Heart left ventricle (tissue), 16 donors: ENCODE results near the gene SLC17A8. TPM values are rescaled to one million over a fixed set of nuclear protein-coding genes. Genes with fewer than 3 reads are reported as not detected.

Experiments used
- ATAC-seq, 4 donors: fragments of 200-7000 bp; cut with Tn5 transposase; one replicate each; pipeline ENCODE4 v1.9.1; 2020 to 2022; ENCODE audit warnings: moderate library complexity in 4 of 4, mild to moderate bottlenecking in 3 of 4, moderate number of reproducible peaks in 1 of 4
- DNase-seq, 5 donors: peaks; one replicate each; pipeline ENCODE4 v3.0.0-alpha.2; 2020
- H3K27ac ChIP-seq, 12 donors: fragments of 200-600 bp; sonication (generic) in 4 of 12; one replicate each; pipeline versions ENCODE4 v1.5.0 to v1.8.0; 2016 to 2022; ENCODE audit warnings: mild to moderate bottlenecking in 2 of 12
- H3K27me3 ChIP-seq, 9 donors: fragments of 200-600 bp; sonication (generic) in 2 of 9; one replicate each; pipeline versions ENCODE4 v1.5.1 to v1.8.0; 2016 to 2022; ENCODE audit warnings: mild to moderate bottlenecking in 3 of 9
- H3K36me3 ChIP-seq, 9 donors: fragments of 200-600 bp; sonication (generic) in 2 of 9; one replicate each; pipeline versions ENCODE4 v1.5.0 to v1.8.0; 2018 to 2022; ENCODE audit warnings: mild to moderate bottlenecking in 2 of 9
- H3K4me1 ChIP-seq, 12 donors: fragments of 200-600 bp; sonication (generic) in 4 of 12; one replicate each; pipeline versions ENCODE4 v1.5.0 to v1.8.0; 2016 to 2022; ENCODE audit warnings: mild to moderate bottlenecking in 3 of 12
- H3K4me3 ChIP-seq, 12 donors: fragments of 200-600 bp; sonication (generic) in 4 of 12; one replicate each; pipeline versions ENCODE4 v1.5.0 to v1.8.0; 2017 to 2022; ENCODE audit warnings: mild to moderate bottlenecking in 9 of 12, moderate library complexity in 4 of 12
- H3K9me3 ChIP-seq, 12 donors: fragments of 200-600 bp; sonication (generic) in 4 of 12; one replicate each; pipeline versions ENCODE4 v1.5.0 to v1.8.0; 2016 to 2022; ENCODE audit warnings: mild to moderate bottlenecking in 1 of 12
- CTCF ChIP-seq, 12 donors: fragments of 200-600 bp; sonication (generic) in 4 of 12; IDR thresholded peaks; one replicate each; pipeline versions ENCODE4 v1.5.0 to v1.8.0; 2018 to 2022; ENCODE audit warnings: antibody characterized with exemption in 12 of 12, mild to moderate bottlenecking in 5 of 12
- POLR2A ChIP-seq, 2 donors: fragments of 450-650 bp; IDR thresholded peaks; one replicate each; pipeline ENCODE4 v1.6.1; 2017; ENCODE audit warnings: antibody characterized with exemption in 2 of 2, mild to moderate bottlenecking in 2 of 2, moderate library complexity in 2 of 2
- WGBS, 4 donors: extraction: QIAGEN DNeasy Blood & Tissue Kit in 2 of 4; methylation state at CpG; one replicate each; pipeline versions ENCODE4 v1.1.5 to v1.1.7; 2013 to 2018; 5-methylcytosine and 5-hydroxymethylcytosine counted together
- intact Hi-C, 10 donors: fragments of 100-400 bp; cut with DNase I; formaldehyde crosslinking; loops; one replicate each; pipeline versions ENCODE4 v1.11.1 to v1.14.2; 2022
- polyA plus RNA-seq, 2 donors: library from polyadenylated mRNA; stranded (reverse); fragments of 200-250 nt; gene quantifications; one replicate each; pipeline ENCODE4 v1.2.3, GENCODE V29; 2013
- total RNA-seq, 9 donors: library from RNA; depleted of rRNA in 2 of 9; stranded (reverse); fragments of >200 nt in 2 of 9; fragmentation: NEBNext Ultra II Directional in 3 of 9; extraction: Animal tissue kit (Norgen Biotek cat#: 25700) in 3 of 9; gene quantifications; one replicate each; pipeline versions ENCODE4 v1.1.0 to v1.2.4, GENCODE V29; 2016 to 2023
- donor health status: ischemic (EF 13 %, LVEDD 7.1; RV severe dilation, severe dysfunction).
- donor health status: healthy with polysubstance abuse.
- donor health status: DM: no; HTN: yes; CAD: no.
- donor health status: DM: no; HTN: no; CAD: no.
- donor health status: ischemic (EF 25% LVEDD 6.9; RV normal size, moderate dysfunction).
- donor health status: ischemic (EF 25% LVEDD 5.7; RV mildly dilated, moderate dysfunction).
- donor health status: healthy.
- donor health status: DM: yes; HTN: yes; CAD: no.
- donor health status: ischemic (EF 35%, LVEDD 5.7; RV mildly dilated, moderate dysfunction).
- donor health status: nonischemic (EF 11% LVEDD 7.7; RV severe dilation, severe dysfunction).
- donor health status: DM: yes; HTN: yes; CAD: no.
- donor health status: PGD.
- donor health status: ischemic (EF 29% LVEDD 5.4; RV normal size, mild dysfunction).
- donor health status: nonischemic (EF 23%, LVEDD 6.1; RV moderate dilation, normal function).

SLC17A8 gene
- total and polyA plus RNA-seq, 11 donors: 0.15 TPM; not detected in 10

GRCh38 chr12:100395811-100396210 is 38.9 kb downstream of the SLC17A8 start:
- TF ChIP-seq POLR2A (IDR thresholded peaks at IDR 0.05) (no peak), CTCF (IDR thresholded peaks at IDR 0.05) (no peak)
- Histone ChIP-seq H3K4me3 (no peak overlapping the region), H3K27ac (no peak overlapping the region), H3K36me3 (no peaks in the 10 kb centered on the region), H3K27me3 (no peaks in the 10 kb centered on the region), H3K4me1 (no peaks in the 10 kb centered on the region), H3K9me3 (no peaks in the 10 kb centered on the region)
- WGBS, 4 donors: 86 to 92% (median 89%) methylated on average over 6 of the region's 6 CpGs
- no peak for ATAC-seq
- intact Hi-C loops: no loop called here
- DNase-seq: no peak

- H3K4me3 ChIP-seq: no peak overlapping the region
- DNase-seq: no peak
- no peaks in the 10 kb centered on the region for H3K4me1 ChIP-seq
- H3K27me3 ChIP-seq: no peaks in the 10 kb centered on the region
- H3K36me3 ChIP-seq: no peaks in the 10 kb centered on the region
- H3K9me3 ChIP-seq: no peaks in the 10 kb centered on the region
- no peak for ATAC-seq
- no peak for TF ChIP-seq POLR2A (IDR thresholded peaks at IDR 0.05)
- no peak for TF ChIP-seq CTCF (IDR thresholded peaks at IDR 0.05)
- intact Hi-C loops: no loop called here
- no peak overlapping the region for H3K27ac ChIP-seq
Measured at GRCh38 chr12:100398307-100398706, 41.4 kb downstream of the SLC17A8 start.

- no peaks in the 10 kb centered on the region for H3K36me3 ChIP-seq
- 58 to 72% (median 66%) methylated on average over 2 of the region's 2 CpGs for WGBS, 4 donors
- no peak for TF ChIP-seq CTCF (IDR thresholded peaks at IDR 0.05)
Measured at GRCh38 chr12:100399095-100399494, 42.2 kb downstream of the SLC17A8 start.

GRCh38 chr12:100401660-100402059 is 44.8 kb downstream of the SLC17A8 start:
- no peaks in the 10 kb centered on the region for H3K36me3 ChIP-seq
- ATAC-seq (no peak), DNase-seq (no peak)
- H3K4me3 ChIP-seq: no peak overlapping the region
- intact Hi-C loops: loop anchor here in 1 of 10 donors (5.0 kb wide), 1 partner anchor 54 kb away; no protein-coding TSS in a partner anchor
- H3K27me3 ChIP-seq: no peaks in the 10 kb centered on the region
- no peaks in the 10 kb centered on the region for H3K4me1 ChIP-seq
- H3K27ac ChIP-seq: no peak overlapping the region
- H3K9me3 ChIP-seq: peaks cover 0 to 5% (median 0%) of the 10 kb centered on the region in 12 donors
- no peak for TF ChIP-seq POLR2A (IDR thresholded peaks at IDR 0.05)
- no peak for TF ChIP-seq CTCF (IDR thresholded peaks at IDR 0.05)

More at GRCh38 chr12:100399095-100399494, 42.2 kb downstream of the SLC17A8 start:
- Histone ChIP-seq H3K27me3 (no peaks in the 10 kb centered on the region), H3K9me3 (no peaks in the 10 kb centered on the region), H3K27ac (no peak overlapping the region), H3K4me3 (no peak overlapping the region), H3K4me1 (no peaks in the 10 kb centered on the region)
- no peak for DNase-seq
- no peak for ATAC-seq
- intact Hi-C loops: no loop called here
